ENCODE results near the gene ARVCF.

GRCh38 chr22:19929586-19930550 lies 86.8 kb downstream of the ARVCF start:
- TF ChIP-seq EP300 (IDR thresholded peaks at IDR 0.05): no peak
- TF ChIP-seq, protein P1, sequence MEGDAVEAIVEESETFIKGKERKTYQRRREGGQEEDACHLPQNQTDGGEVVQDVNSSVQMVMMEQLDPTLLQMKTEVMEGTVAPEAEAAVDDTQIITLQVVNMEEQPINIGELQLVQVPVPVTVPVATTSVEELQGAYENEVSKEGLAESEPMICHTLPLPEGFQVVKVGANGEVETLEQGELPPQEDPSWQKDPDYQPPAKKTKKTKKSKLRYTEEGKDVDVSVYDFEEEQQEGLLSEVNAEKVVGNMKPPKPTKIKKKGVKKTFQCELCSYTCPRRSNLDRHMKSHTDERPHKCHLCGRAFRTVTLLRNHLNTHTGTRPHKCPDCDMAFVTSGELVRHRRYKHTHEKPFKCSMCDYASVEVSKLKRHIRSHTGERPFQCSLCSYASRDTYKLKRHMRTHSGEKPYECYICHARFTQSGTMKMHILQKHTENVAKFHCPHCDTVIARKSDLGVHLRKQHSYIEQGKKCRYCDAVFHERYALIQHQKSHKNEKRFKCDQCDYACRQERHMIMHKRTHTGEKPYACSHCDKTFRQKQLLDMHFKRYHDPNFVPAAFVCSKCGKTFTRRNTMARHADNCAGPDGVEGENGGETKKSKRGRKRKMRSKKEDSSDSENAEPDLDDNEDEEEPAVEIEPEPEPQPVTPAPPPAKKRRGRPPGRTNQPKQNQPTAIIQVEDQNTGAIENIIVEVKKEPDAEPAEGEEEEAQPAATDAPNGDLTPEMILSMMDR (IDR thresholded peaks at IDR 0.05): no peak

All from gastroesophageal sphincter (tissue), 3 donors.